ENCODE results near the gene DDOST.
"Not testable (repeated sequence)": the region's sequence is repeated elsewhere in the genome, so short reads cannot be mapped to it uniquely, and the experiment has no call there.

DDOST gene

GRCh38 chr1:20681999-20682398 is 20.8 kb upstream of the DDOST start:
- Mint-ChIP-seq H3K4me3 (no peak overlapping the region), H3K4me1 (peaks cover 14% of the 10 kb centered on the region), H3K36me3 (peaks cover 6% of the 10 kb centered on the region), H3K9me3 (peaks cover 3% of the 10 kb centered on the region), H3K27ac (no peak overlapping the region)
- DNase-seq (ENCODE audit: low spot score in 2 of 2) (no peak), ATAC-seq (no peak)

GRCh38 chr1:20680269-20680668 is 19.1 kb upstream of the DDOST start:
- DNase-seq (ENCODE audit: low spot score in 2 of 2) (no peak), ATAC-seq (no peak)
- H3K27ac Mint-ChIP-seq, result no peak overlapping the region
- H3K9me3 Mint-ChIP-seq, result peaks cover 3% of the 10 kb centered on the region
- peaks cover 11% of the 10 kb centered on the region for H3K36me3 Mint-ChIP-seq
- H3K4me3 Mint-ChIP-seq, result no peak overlapping the region
- H3K4me1 Mint-ChIP-seq, result peaks cover 14% of the 10 kb centered on the region

- peak; percentile 37 for ATAC-seq
- no peak overlapping the region for H3K4me3 Mint-ChIP-seq
- no peak for DNase-seq (ENCODE audit: low spot score in 2 of 2)
These were observed 17.4 kb upstream of the DDOST start for GRCh38 chr1:20678599-20678998.

GRCh38 chr1:20673626-20674025 is 12.5 kb upstream of the DDOST start:
- H3K9me3 Mint-ChIP-seq; H3K27ac Mint-ChIP-seq; ATAC-seq; DNase-seq (ENCODE audit: low spot score in 2 of 2); H3K4me3 Mint-ChIP-seq; H3K36me3 Mint-ChIP-seq: not testable (repeated sequence)
- H3K4me1 Mint-ChIP-seq, result peaks cover 10% of the 10 kb centered on the region

More at GRCh38 chr1:20678599-20678998, 17.4 kb upstream of the DDOST start:
- Mint-ChIP-seq H3K36me3 (peaks cover 11% of the 10 kb centered on the region), H3K27ac (no peak overlapping the region), H3K9me3 (peaks cover 3% of the 10 kb centered on the region), H3K4me1 (peaks cover 14% of the 10 kb centered on the region)

GRCh38 chr1:20672265-20672632 is 11.1 kb upstream of the DDOST start:
- DNase-seq (ENCODE audit: low spot score in 2 of 2) (no peak), ATAC-seq (no peak)
- Mint-ChIP-seq H3K4me1 (no peaks in the 10 kb centered on the region), H3K9me3 (no peaks in the 10 kb centered on the region), H3K27ac (no peak overlapping the region), H3K4me3 (no peak overlapping the region), H3K36me3 (peaks cover 5% of the 10 kb centered on the region)

DNA sequence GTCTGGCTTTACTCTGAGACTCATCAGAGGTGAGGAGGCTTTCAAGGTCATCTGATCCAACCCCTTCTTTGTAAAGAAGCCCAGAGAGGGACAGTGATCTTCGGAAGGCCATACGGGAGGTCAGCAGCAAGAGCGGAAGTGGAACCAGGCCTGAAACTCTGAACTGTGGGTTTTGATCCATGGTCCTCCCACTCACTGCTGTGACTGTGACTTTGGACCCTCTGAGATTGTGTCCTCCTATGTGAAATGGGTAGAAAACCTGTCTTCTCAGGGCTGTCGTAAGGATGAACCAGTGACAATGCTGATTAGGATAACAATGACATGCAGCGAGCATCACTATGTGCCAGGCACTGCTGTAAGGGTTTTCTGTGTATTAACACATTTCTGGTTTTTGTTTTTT is 9.8 kb upstream of the DDOST start:
- H3K36me3 Mint-ChIP-seq, result peaks cover 4% of the 10 kb centered on the region

DNA sequence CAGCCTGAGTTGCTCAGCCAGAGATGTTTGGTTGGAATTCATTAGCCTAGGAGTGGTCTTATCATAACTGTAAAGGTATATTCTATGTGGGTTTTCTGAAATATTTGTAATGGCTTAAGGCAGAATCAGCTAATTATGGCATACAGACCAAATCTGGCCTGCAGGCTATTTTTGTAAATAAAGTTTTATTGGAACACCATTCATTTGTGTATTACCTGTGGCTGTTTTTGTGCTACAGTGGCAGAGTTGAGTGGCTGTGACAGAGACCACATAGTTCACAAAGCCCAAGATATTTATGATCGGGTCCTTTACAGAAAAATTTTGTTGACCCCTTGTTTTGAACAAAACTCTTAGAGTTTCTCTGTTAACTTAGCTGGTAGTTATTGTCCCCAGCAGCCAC is 7.4 kb upstream of the DDOST start:
- no peak overlapping the region for H3K4me3 Mint-ChIP-seq
- H3K36me3 Mint-ChIP-seq, result no peaks in the 10 kb centered on the region
- DNase-seq (ENCODE audit: low spot score in 2 of 2) (no peak), ATAC-seq (no peak)
- peaks cover 6% of the 10 kb centered on the region for H3K4me1 Mint-ChIP-seq
- no peaks in the 10 kb centered on the region for H3K9me3 Mint-ChIP-seq
- no peak overlapping the region for H3K27ac Mint-ChIP-seq

More for the DNA sequence above, 9.8 kb upstream of the DDOST start:
- Mint-ChIP-seq H3K4me3 (no peak overlapping the region), H3K9me3 (no peaks in the 10 kb centered on the region), H3K4me1 (peaks cover 6% of the 10 kb centered on the region), H3K27ac (no peak overlapping the region)
- no peak for ATAC-seq
- no peak for DNase-seq (ENCODE audit: low spot score in 2 of 2)

GRCh38 chr1:20666804-20667203 is 5.6 kb upstream of the DDOST start:
- Mint-ChIP-seq H3K9me3 (no peaks in the 10 kb centered on the region), H3K36me3 (peaks cover 6% of the 10 kb centered on the region), H3K4me1 (peaks cover 18% of the 10 kb centered on the region), H3K27ac (no peak overlapping the region), H3K4me3 (no peak overlapping the region)
- DNase-seq (ENCODE audit: low spot score in 2 of 2), result no peak
- peak; percentile 79 for ATAC-seq

DNA sequence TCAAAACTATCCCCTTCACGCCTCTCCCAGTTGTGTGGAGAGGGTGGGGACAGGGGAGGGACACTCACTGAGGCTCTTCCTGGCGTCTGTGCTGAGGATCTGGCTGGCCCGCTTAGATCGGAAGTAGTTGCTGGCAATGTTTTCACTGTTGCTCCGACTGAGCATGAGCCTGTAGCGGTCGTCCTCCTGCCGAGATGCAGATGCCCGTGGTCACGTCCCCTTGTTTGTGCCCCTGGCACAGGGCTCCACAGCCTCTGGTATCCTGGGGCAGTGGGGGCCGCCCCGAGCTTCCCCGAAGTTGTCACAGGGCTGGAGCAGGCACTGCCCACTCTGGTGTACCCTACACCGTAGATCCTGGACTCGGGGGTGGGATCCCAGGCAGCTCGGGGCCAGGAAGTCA is 5.0 kb upstream of the DDOST start:
- Mint-ChIP-seq H3K36me3 (peaks cover 10% of the 10 kb centered on the region), H3K4me1 (peaks cover 20% of the 10 kb centered on the region), H3K9me3 (no peaks in the 10 kb centered on the region), H3K4me3 (no peak overlapping the region), H3K27ac (no peak overlapping the region)
- DNase-seq (ENCODE audit: low spot score in 2 of 2) (no peak), ATAC-seq (no peak)

DNA sequence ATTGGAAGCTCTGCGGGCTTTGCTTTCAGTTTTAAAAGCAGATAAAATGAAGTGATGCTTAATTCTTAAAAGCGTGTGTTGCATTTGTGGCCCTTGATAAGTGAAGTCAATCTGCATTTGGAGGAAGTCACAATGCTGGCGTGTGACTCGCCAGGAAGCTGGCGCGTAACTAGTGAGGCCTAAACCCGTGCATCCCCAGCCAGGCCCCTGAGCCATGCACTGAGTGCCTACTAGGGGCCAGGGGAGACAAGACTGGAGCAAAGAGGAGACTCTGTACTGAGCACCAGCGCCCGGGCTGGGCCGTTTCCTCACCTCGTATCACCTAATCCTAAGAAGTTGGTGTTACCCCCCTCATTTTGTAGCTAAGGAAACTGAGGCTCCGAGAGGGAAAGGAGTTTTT is 4.6 kb upstream of the DDOST start:
- DNase-seq (ENCODE audit: low spot score in 2 of 2), result no peak
- ATAC-seq, result no peak
- H3K36me3 Mint-ChIP-seq, result peaks cover 14% of the 10 kb centered on the region
- H3K9me3 Mint-ChIP-seq, result no peaks in the 10 kb centered on the region
- H3K4me3 Mint-ChIP-seq, result no peak overlapping the region
- no peak overlapping the region for H3K27ac Mint-ChIP-seq
- peaks cover 21% of the 10 kb centered on the region for H3K4me1 Mint-ChIP-seq

DNA sequence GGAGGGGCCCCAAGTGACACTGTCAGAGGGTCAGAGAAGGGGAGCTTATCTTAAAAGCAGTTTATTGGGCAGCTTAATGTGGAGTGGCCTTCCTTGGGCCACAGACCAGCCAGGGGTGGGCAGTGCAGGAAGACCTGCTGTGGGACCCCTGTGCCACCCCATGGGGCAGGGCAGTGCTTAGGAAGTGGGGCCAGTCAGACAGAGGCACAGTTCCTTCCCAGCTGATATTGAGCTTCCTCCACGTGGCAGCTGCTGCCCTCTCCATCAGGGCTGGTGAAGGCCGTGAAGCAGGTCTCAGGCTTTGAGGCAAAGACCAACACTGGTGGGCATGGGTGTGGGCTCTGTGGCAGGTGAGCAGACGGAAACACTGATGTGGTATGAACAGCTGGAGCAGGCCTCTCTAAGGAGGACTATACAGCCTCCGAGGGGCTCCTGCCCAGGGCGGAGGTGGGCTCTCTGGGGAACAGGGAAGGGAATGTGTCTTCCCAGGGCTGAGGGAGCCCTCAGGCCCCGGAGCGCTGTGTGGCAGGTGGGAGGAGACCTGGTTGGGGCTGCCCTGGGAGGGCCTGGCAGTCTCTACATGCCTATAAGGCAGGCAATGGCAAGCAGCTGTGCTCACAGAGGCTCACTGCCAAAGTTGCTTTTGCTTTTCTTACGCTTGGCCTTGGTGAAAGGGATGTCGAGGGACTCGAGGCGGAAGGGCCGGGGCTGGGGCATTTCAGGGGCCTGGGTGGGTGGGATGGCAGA is 3.0 kb upstream of the DDOST start:
- H3K27ac Mint-ChIP-seq, result peak overlapping the region; percentile 99
- DNase-seq (ENCODE audit: low spot score in 2 of 2), result no peak
- no peak overlapping the region for H3K4me3 Mint-ChIP-seq
- H3K9me3 Mint-ChIP-seq, result no peaks in the 10 kb centered on the region
- H3K36me3 Mint-ChIP-seq, result peaks cover 25% of the 10 kb centered on the region
- peaks cover 37% of the 10 kb centered on the region for H3K4me1 Mint-ChIP-seq
- no peak for ATAC-seq

DNA sequence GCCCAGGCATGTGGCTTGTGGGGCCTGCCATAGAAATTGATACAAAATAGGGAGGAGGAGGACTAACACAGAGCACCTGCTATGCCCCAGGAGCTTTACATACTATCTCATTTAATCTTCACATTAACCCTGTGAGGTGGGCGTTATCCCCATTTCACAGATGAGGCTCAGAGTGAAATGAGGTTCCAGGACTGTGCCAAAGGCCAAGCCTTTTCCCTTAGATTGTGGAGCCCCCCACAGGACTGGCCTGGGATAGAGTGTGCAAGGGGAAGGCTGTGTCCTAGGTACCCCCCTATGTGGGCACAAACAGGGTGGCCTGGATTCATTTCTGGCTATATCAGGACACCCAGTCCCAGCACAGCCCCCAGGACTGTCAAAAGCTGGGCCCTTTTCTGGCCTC is 2.2 kb upstream of the DDOST start:
- DNase-seq (ENCODE audit: low spot score in 2 of 2) (no peak), ATAC-seq (no peak)
- Mint-ChIP-seq H3K36me3 (peaks cover 33% of the 10 kb centered on the region), H3K4me1 (peaks cover 44% of the 10 kb centered on the region), H3K27ac (peak overlapping the region; percentile 99), H3K4me3 (peak overlapping the region; percentile 97), H3K9me3 (no peaks in the 10 kb centered on the region)

DNA sequence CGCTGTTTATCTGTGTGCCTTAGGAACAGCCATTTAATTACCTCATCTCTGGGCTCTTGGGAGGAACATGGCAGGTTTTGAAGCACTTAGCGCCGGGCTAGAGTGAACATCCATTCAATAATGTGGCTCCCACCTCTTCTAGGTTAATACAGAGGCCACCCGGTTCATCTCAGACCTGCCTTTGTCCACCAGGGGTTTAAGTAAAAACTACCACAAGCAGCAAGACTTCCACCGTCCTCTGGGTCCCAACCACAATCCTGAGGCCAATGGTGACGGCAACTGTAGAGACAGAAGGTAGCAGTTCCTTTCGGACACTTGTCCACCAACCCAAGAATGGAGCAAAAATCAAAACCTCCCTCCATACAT is 924 bp upstream of the DDOST start:
- ATAC-seq (no peak), DNase-seq (ENCODE audit: low spot score in 2 of 2) (no peak)
- H3K4me3 Mint-ChIP-seq, result peak overlapping the region; percentile 97
- H3K9me3 Mint-ChIP-seq, result no peaks in the 10 kb centered on the region
- H3K36me3 Mint-ChIP-seq, result peaks cover 46% of the 10 kb centered on the region
- peak overlapping the region; percentile 99 for H3K27ac Mint-ChIP-seq
- H3K4me1 Mint-ChIP-seq, result peaks cover 49% of the 10 kb centered on the region

GRCh38 chr1:20660847-20661206 is 342 bp downstream of the DDOST start:
- H3K27ac Mint-ChIP-seq, result peak overlapping the region; percentile 99
- peaks cover 49% of the 10 kb centered on the region for H3K4me1 Mint-ChIP-seq
- H3K4me3 Mint-ChIP-seq, result peak overlapping the region; percentile 97
- DNase-seq (ENCODE audit: low spot score in 2 of 2), result no peak
- peak; percentile 3 for ATAC-seq
- H3K9me3 Mint-ChIP-seq, result no peaks in the 10 kb centered on the region
- H3K36me3 Mint-ChIP-seq, result peaks cover 58% of the 10 kb centered on the region

GRCh38 chr1:20660363-20660762 is 806 bp downstream of the DDOST start:
- H3K36me3 Mint-ChIP-seq, result peaks cover 63% of the 10 kb centered on the region
- H3K9me3 Mint-ChIP-seq, result no peaks in the 10 kb centered on the region
- peaks cover 49% of the 10 kb centered on the region for H3K4me1 Mint-ChIP-seq
- DNase-seq (ENCODE audit: low spot score in 2 of 2), result no peak
- ATAC-seq, result no peak
- peak overlapping the region; percentile 97 for H3K4me3 Mint-ChIP-seq
- H3K27ac Mint-ChIP-seq, result peak overlapping the region; percentile 99

DNA sequence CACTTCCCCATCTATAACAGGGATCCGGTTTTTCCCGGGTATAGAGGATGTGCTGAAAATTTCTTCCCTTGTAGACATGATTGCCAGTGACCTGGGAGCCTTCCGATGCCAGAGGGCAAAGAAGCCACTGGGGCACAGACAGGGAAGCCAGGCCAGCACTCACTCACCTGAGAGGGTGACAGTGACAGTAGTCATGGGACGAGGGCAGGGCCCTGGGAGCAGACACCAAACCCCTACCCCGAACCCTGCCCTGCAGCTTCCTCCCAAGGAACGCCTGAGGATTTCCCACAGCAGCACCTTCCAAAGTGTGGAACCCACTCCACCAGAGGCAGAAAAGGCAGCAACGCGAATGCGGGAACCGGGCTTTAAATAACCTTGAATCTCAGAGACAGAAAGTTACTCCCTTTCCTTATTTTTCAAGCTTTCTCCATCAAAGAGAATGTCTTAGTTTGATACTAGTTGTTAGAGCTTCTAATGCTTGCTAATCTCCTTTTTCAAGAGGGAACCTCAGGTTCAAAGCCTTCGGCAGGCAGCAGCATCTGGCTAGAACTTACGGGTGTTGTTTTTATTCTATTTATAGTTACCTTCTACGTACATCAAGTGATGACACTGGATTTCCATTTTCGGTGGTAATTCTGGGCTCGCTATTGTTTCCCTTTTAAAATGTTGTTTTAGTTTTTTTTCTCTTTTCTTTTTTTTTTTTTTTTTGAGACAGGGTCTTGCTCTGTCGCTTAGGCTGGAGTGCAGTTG is 2.8 kb downstream of the DDOST start:
- Mint-ChIP-seq H3K36me3 (peaks cover 83% of the 10 kb centered on the region), H3K4me1 (peaks cover 49% of the 10 kb centered on the region), H3K9me3 (no peaks in the 10 kb centered on the region), H3K27ac (peak overlapping the region; percentile 99), H3K4me3 (peak overlapping the region; percentile 97)
- DNase-seq (ENCODE audit: low spot score in 2 of 2) (no peak), ATAC-seq (no peak)
